HG03280 (cell line): Measurements from ENCODE around the gene SYNE1.
"Not testable (repeated sequence)": the region's sequence is repeated elsewhere in the genome, so short reads cannot be mapped to it uniquely, and the experiment has no call there.

Source experiments
- ATAC-seq: cut with Tn5 transposase; IDR thresholded peaks from one replicate; pipeline ENCODE4 v1.9.1; 2021; ENCODE audit warnings: mild to moderate bottlenecking, moderate library complexity; ENCODE audit not compliant: unreplicated experiment

SYNE1 gene

GRCh38 chr6:152086223-152086873, 550.8 kb downstream of the SYNE1 start:
- no peak for ATAC-seq

DNA sequence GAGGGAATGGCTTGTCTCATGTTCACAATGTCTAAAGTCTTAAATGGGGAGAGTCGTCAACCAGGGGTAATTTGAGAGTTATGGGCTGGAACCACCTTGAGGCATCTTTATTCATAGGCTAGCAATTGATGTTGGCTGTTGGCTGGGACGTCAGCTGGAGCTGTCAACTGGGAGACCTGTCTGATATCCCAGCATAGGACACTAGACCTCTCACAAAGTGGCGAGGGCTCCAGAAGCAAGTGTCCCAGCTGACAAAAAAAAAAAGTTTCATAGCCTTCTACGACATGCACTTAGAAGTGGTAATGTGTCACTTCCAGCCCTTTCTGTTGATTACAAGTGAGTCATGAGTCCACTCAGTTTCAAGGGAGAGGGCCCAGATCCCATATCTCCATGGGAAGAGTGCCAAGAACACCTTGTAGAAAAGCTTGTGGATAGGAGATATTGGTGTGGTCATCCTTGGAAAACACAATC, 551.7 kb downstream of the SYNE1 start:
- no peak for ATAC-seq

GRCh38 chr6:152078804-152079203, 558.4 kb downstream of the SYNE1 start:
- no peak for ATAC-seq

- ATAC-seq, result no peak
Observed at GRCh38 chr6:152078001-152078400, 559.2 kb downstream of the SYNE1 start.

DNA sequence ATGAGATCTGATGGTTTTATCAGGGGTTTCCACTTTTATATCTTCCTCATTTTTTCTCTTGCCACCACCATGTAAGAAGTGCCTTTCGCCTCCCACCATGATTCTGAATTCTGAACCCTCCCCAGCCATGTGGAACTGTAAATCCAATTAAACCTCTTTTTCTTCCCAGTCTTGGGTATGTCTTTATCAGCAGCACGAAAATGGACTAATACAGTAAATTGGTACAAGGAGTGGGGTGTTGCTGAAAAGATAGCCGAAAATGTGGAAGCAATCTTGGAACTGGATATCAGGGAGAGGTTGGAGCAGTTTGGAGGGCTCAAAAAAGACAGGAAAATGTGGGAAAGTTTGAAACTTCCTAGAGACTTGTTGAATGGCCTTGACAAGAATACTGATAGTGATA, 560.9 kb downstream of the SYNE1 start:
- ATAC-seq, result not testable (repeated sequence)

GRCh38 chr6:152071843-152072242, 565.3 kb downstream of the SYNE1 start:
- ATAC-seq, result no peak
